Esophagus muscularis mucosa (tissue), 3 donors: ENCODE results near the gene TMEM255B.
"Not testable (repeated sequence)": the region's sequence is repeated elsewhere in the genome, so short reads cannot be mapped to it uniquely, and the experiment has no call there.

Source experiments
- POLR2A ChIP-seq: fragments of 450-650 bp; IDR thresholded peaks from one replicate; pipeline ENCODE4 v1.6.1; 2017; ENCODE audit warnings: antibody characterized with exemption, moderate library complexity, mild to moderate bottlenecking, low read depth
- POLR2AphosphoS5 ChIP-seq, 2 donors: sonication (generic); formaldehyde crosslinking; IDR thresholded peaks; one replicate each; pipeline ENCODE4 v1.6.1; 2017; ENCODE audit warnings: antibody characterized with exemption in 2 of 2
- TF ChIP-seq, protein P1 (sequence below), 3 experiments: fragments of 200-600 bp in 2 of 3; fragments of 450-650 bp in 1 of 3; sonication (generic) in 2 of 3; IDR thresholded peaks; one replicate each; pipeline ENCODE4 v1.5.1; 2017 to 2019; ENCODE audit warnings: antibody characterized with exemption in 3 of 3, mild to moderate bottlenecking in 2 of 3, moderate library complexity in 1 of 3

DNA sequence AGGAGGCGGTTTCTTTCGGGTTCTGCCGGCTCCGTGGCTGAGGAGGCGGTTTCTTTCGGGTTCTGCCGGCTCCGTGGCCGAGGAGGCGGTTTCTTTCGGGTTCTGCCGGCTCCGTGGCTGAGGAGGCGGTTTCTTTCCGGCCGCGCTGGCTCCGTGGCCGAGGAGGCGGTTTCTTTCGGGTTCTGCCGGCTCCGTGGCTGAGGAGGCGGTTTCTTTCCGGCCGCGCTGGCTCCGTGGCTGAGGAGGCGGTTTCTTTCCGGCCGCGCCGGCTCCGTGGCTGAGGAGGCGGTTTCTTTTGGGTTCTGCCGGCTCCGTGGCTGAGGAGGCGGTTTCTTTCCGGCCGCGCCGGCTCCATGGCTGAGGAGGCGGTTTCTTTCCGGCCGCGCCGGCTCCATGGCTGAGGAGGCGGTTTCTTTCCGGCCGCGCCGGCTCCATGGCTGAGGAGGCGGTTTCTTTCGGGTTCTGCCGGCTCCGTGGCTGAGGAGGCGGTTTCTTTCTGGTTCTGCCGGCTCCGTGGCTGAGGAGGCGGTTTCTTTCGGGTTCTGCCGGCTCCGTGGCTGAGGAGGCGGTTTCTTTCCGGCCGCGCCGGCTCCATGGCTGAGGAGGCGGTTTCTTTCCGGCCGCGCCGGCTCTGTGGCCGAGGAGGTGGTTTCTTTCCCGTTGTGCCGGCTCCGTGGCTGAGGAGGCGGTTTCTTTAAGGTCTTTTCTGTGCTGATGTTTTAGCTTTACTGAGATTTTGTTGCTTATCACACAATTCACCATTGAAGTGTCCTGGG, 6.6 kb upstream of the TMEM255B start:
- TF ChIP-seq, protein P1, sequence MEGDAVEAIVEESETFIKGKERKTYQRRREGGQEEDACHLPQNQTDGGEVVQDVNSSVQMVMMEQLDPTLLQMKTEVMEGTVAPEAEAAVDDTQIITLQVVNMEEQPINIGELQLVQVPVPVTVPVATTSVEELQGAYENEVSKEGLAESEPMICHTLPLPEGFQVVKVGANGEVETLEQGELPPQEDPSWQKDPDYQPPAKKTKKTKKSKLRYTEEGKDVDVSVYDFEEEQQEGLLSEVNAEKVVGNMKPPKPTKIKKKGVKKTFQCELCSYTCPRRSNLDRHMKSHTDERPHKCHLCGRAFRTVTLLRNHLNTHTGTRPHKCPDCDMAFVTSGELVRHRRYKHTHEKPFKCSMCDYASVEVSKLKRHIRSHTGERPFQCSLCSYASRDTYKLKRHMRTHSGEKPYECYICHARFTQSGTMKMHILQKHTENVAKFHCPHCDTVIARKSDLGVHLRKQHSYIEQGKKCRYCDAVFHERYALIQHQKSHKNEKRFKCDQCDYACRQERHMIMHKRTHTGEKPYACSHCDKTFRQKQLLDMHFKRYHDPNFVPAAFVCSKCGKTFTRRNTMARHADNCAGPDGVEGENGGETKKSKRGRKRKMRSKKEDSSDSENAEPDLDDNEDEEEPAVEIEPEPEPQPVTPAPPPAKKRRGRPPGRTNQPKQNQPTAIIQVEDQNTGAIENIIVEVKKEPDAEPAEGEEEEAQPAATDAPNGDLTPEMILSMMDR (IDR thresholded peaks at IDR 0.05) = not testable (repeated sequence)
- TF ChIP-seq POLR2A; POLR2AphosphoS5 (IDR thresholded peaks at IDR 0.05): not testable (repeated sequence)
